NB4 (cell line): ENCODE data around the gene PTPN6.

Source experiments
- CTCF ChIP-seq: IDR thresholded peaks from one replicate; pipeline ENCODE4 v1.5.1; 2012; ENCODE audit warnings: low read depth, low read length
- MAX ChIP-seq: IDR thresholded peaks from 2 replicates; pipeline ENCODE4 v1.6.1; 2011; ENCODE audit warnings: low read depth, low read length

DNA sequence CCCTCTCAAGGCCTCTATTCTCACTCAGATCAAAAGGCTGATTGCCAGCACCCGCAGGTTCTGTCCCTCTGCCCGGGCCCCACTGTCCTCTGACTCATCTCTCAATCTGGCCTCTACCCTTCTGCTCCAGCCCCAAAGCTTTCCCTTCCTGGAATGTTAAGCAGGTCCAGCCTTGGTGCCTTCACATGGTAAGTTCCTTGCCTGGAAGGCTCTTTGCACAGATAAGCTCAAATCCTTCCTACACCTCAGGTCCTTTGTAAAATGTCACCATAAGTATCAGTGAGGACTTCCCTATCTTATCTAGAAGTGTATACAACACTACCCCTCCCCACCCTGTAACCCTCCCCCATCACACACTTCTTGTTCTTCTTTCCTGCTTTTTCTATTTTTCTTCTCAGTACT, 44.9 kb downstream of the PTPN6 start:
- no peak for TF ChIP-seq CTCF
- TF ChIP-seq MAX, result no peak
